ENCODE measurements around the gene CTIF.
A peak's percentile ranks its signal among the peaks of the same experiment; 100 is the strongest.

Gene CTIF

GRCh38 chr18:48857023-48857694 is 318.3 kb downstream of the CTIF start:
- no peak for DNase-seq (ENCODE audit: low spot score)
- ATAC-seq (ENCODE audit: low read depth), result no peak
- H3K9me3 ChIP-seq (ENCODE audit: severe bottlenecking), result no peaks in the 10 kb centered on the region
- no peaks in the 10 kb centered on the region for H3K36me3 ChIP-seq (ENCODE audit: low read depth)
- H3K27ac ChIP-seq (ENCODE audit: poor library complexity, severe bottlenecking), result no peak overlapping the region
- no peak overlapping the region for H3K4me3 ChIP-seq (ENCODE audit: severe bottlenecking)
- H3K4me1 ChIP-seq (ENCODE audit: insufficient read depth, poor library complexity, severe bottlenecking), result peaks cover 4% of the 10 kb centered on the region
- TF ChIP-seq, protein P1, sequence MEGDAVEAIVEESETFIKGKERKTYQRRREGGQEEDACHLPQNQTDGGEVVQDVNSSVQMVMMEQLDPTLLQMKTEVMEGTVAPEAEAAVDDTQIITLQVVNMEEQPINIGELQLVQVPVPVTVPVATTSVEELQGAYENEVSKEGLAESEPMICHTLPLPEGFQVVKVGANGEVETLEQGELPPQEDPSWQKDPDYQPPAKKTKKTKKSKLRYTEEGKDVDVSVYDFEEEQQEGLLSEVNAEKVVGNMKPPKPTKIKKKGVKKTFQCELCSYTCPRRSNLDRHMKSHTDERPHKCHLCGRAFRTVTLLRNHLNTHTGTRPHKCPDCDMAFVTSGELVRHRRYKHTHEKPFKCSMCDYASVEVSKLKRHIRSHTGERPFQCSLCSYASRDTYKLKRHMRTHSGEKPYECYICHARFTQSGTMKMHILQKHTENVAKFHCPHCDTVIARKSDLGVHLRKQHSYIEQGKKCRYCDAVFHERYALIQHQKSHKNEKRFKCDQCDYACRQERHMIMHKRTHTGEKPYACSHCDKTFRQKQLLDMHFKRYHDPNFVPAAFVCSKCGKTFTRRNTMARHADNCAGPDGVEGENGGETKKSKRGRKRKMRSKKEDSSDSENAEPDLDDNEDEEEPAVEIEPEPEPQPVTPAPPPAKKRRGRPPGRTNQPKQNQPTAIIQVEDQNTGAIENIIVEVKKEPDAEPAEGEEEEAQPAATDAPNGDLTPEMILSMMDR (IDR thresholded peaks at IDR 0.05; ENCODE audit: poor library complexity, severe bottlenecking), result no peak
- no peaks in the 10 kb centered on the region for H3K27me3 ChIP-seq (ENCODE audit: insufficient read depth, poor library complexity, severe bottlenecking)

DNA sequence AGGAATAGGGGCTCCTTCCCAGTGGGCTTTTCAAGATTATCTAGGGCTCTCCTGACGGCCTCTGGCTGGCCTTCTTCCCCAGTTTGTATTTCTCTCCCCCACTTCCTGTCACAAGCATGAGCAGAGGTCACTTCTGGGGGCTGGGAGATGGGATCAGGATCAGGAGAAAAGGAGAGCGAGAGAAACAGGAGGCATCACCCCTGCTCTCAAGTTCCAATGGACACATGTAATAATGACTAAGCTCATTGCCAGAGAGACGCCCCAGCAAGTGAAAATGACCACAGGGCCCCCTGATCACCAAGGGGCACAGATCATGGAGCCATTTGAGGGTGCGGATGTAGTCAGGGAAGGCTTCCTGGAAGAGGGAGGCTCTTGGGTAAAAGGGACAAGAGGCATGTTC is 319.8 kb downstream of the CTIF start:
- ATAC-seq (ENCODE audit: low read depth), result no peak
- Histone ChIP-seq H3K9me3 (ENCODE audit: severe bottlenecking) (no peaks in the 10 kb centered on the region), H3K27me3 (ENCODE audit: insufficient read depth, poor library complexity, severe bottlenecking) (no peaks in the 10 kb centered on the region), H3K4me1 (ENCODE audit: insufficient read depth, poor library complexity, severe bottlenecking) (no peaks in the 10 kb centered on the region), H3K36me3 (ENCODE audit: low read depth) (no peaks in the 10 kb centered on the region), H3K27ac (ENCODE audit: poor library complexity, severe bottlenecking) (no peak overlapping the region), H3K4me3 (ENCODE audit: severe bottlenecking) (no peak overlapping the region)
- no peak for DNase-seq (ENCODE audit: low spot score)
- TF ChIP-seq, protein P1 (IDR thresholded peaks at IDR 0.05; ENCODE audit: poor library complexity, severe bottlenecking), result no peak

GRCh38 chr18:48859311-48860268 is 320.8 kb downstream of the CTIF start:
- no peaks in the 10 kb centered on the region for H3K27me3 ChIP-seq (ENCODE audit: insufficient read depth, poor library complexity, severe bottlenecking)
- DNase-seq (ENCODE audit: low spot score), result peak; percentile 47
- H3K4me3 ChIP-seq (ENCODE audit: severe bottlenecking), result no peak overlapping the region
- no peak for ATAC-seq (ENCODE audit: low read depth)
- TF ChIP-seq, protein P1 (IDR thresholded peaks at IDR 0.05; ENCODE audit: poor library complexity, severe bottlenecking), result no peak
- no peaks in the 10 kb centered on the region for H3K9me3 ChIP-seq (ENCODE audit: severe bottlenecking)
- H3K4me1 ChIP-seq (ENCODE audit: insufficient read depth, poor library complexity, severe bottlenecking), result no peaks in the 10 kb centered on the region
- H3K27ac ChIP-seq (ENCODE audit: poor library complexity, severe bottlenecking), result no peak overlapping the region
- no peaks in the 10 kb centered on the region for H3K36me3 ChIP-seq (ENCODE audit: low read depth)

DNA sequence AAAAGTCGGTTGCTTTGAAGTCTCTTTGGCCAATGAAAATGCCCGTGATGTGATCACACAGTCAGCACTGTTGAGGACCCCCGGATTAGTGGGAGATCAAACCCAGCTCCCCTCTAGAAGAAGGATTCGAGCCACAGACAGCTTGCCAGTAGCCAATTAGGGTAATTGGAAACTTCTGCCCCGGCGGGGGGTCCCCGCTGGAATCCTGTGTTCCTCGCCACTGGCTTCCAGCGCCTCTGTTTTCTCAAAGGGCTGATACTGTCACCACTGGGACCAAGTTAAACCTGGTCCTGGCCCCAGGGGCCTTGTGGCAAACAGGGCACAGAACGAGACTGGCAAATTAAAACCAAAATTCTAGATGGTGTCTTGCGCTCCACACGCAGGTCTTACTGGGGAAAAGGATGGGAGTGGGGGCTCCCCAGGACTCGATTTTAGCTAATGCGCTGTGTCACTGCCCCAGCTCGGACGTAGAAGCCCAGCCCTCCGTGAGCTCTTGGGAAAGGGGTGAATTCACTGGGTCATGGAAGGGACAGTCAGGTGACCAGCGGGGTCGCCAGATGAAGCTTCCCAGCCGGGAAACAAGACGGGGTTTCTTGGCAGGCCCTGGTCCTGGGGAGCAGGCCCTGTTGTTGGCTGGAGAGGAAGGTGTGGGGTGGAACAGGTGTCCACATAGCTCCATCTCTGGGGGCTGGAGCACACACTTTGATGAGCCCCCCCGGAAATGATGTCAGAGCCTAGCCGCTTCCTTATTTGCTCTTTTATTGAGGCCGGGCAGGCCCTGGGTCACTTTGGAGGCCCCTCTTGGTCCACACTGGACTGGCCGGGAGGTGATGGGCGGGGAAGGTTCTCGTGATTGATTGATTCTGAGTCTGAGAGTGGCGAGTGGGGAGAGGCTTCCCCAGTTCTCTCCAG is 321.7 kb downstream of the CTIF start:
- TF ChIP-seq, protein P1 (IDR thresholded peaks at IDR 0.05; ENCODE audit: poor library complexity, severe bottlenecking), result no peak
- H3K27ac ChIP-seq (ENCODE audit: poor library complexity, severe bottlenecking), result no peak overlapping the region
- no peaks in the 10 kb centered on the region for H3K4me1 ChIP-seq (ENCODE audit: insufficient read depth, poor library complexity, severe bottlenecking)
- no peaks in the 10 kb centered on the region for H3K27me3 ChIP-seq (ENCODE audit: insufficient read depth, poor library complexity, severe bottlenecking)
- peak; percentile 36 for DNase-seq (ENCODE audit: low spot score)
- H3K9me3 ChIP-seq (ENCODE audit: severe bottlenecking), result no peaks in the 10 kb centered on the region
- no peak overlapping the region for H3K4me3 ChIP-seq (ENCODE audit: severe bottlenecking)
- H3K36me3 ChIP-seq (ENCODE audit: low read depth), result no peaks in the 10 kb centered on the region
- no peak for ATAC-seq (ENCODE audit: low read depth)
